ENCODE measurements around the gene HAP1.

GRCh38 chr17:41782142-41782541 is 47.7 kb upstream of the HAP1 start:
- no peak for TF ChIP-seq EZH2phosphoT487 (IDR thresholded peaks at IDR 0.05; ENCODE audit: low read depth, severe bottlenecking, unreplicated experiment)
- no peak for TF ChIP-seq CTCF (IDR thresholded peaks at IDR 0.05; ENCODE audit: poor library complexity)
- no peak for TF ChIP-seq EZH2 (IDR thresholded peaks at IDR 0.05; ENCODE audit: borderline replicate concordance)

Measured in hepatocyte (in vitro differentiated cells).